ENCODE measurements around the gene PAQR5. TPM values are rescaled to one million over a fixed set of nuclear protein-coding genes. Genes with fewer than 3 reads are reported as not detected.

Gene PAQR5
- total RNA-seq, 1 donor from 2014 or later, result 1.7 TPM

DNA sequence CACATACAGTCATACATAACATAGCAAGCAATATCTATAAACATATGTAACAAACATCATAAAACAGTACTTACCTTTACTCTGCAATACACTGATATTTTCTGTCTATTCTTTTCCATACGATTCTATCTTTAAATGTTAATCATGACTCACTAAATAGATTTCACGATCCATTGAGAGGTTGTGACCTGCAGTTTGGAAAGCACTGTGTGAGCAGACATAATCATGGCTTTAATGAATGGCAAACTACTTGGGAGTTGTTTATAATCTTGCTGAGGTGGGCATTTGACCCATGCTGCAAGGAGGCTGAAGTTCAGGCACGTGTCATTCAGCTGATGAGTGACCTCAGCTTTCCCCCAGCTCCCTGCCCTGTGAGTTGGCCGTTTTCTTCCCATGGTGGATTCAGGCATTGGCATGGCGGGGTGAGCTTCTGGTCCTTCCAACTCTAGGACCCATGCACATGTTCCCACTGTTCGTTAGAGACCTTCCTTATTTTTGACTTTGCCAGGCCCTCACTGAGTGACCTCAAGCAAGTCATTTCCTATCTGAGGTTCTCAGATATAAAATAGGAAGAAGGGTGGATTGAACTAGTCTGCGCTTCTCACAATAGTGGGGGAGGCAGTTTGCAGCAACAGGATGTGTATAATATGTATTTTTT is 41.7 kb downstream of the PAQR5 start:
- intact Hi-C loops (cut with micrococcal nuclease), result no loop called here
- ATAC-seq (no peak), DNase-seq (no peak)

DNA sequence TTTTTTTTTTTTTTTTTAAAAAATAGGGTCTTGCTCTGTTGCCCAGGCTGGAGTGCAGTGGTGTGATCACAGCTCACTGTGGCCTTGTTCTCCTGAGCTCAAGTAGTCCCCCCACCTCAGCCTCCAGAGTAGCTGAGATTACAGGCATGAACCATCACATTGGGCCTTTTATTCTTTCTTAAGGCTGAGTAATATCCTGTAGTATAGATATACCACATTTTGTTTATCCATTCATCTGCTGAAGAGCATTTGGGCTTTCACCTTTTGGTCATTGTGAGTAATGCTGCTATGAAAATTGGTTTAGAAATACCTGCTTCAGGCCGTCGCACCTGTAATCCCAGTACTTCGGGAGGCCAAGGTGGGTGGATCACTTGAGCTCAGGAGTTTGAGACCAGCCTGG is 42.6 kb downstream of the PAQR5 start:
- no peak for DNase-seq
- no peak for ATAC-seq
- intact Hi-C loops (cut with micrococcal nuclease), result no loop called here

DNA sequence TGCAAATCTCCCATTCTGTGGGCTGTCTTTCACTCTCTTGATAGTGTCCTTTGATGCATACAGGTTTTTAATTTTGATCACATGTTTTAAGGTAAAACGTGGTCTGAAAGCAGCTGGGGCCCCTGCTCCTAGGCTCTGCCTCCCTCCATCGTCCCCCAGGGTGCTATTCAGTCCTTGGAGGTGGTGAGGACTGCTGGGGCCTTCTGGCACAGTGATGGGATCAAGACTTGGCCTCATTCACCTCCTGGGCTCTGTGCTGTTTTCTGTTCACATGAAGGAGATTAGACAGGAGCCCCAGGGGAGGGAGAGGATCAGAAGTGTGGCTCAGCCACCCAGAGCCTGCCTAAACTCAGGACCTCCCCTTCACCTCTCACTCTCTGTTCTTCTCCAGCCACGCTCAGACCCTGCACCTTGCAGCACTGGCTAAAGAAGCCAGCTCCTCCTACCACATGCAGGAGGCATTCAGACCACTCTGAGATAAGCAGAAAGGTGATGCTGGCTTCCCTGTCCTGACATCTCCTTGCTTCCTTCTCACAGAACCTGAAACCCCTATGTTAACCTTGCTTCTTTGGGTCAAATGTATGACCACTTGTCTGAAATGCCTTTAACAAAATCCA is 43.9 kb downstream of the PAQR5 start:
- ATAC-seq (no peak), DNase-seq (no peak)
- intact Hi-C loops (cut with micrococcal nuclease), result no loop called here

GRCh38 chr15:69343133-69343532 is 44.4 kb downstream of the PAQR5 start:
- ATAC-seq, result no peak
- intact Hi-C loops (cut with micrococcal nuclease), result no loop called here

GRCh38 chr15:69344238-69344637 is 45.5 kb downstream of the PAQR5 start:
- intact Hi-C loops (cut with micrococcal nuclease), result no loop called here
- ATAC-seq (no peak), DNase-seq (no peak)

More at GRCh38 chr15:69343133-69343532, 44.4 kb downstream of the PAQR5 start:
- DNase-seq, result no peak

DNA sequence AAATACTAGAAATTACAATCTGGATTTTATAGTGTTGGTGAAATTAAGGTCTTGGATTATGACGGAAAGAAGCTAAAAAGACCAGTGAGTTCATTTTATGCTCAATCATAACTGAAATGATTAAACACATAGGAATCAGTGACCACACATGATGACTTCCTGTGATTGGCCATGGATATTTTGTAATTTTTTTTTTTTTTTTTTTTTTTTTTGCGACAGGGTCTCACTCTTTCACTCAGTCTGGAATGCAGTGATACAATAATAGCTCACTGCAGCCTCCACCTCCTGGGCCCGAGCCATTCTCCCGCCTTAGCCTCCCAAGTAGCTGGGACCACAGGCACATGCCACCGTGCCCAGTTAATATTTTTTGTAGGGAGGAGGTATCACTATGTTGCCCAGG is 47.4 kb downstream of the PAQR5 start:
- intact Hi-C loops (cut with micrococcal nuclease), result no loop called here
- ATAC-seq (no peak), DNase-seq (no peak)

DNA sequence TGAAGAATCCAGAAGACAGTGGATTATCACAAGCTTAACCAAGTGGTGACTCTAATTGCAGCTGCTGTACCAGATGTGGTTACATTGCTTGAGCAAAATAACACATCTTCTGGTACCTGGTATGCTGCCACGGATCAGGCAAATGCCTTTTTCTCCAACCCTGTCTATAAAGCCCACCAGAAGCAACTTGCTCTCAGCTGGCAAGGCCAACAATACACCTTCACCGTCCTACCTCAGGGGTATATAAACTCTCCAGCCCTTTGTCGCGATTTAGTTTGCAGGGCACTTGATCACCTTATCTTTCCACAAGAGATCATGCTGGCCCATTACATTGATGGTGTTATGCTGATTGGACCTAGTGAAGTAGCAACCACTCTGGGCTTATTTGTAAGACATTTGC is 52.6 kb downstream of the PAQR5 start:
- intact Hi-C loops (cut with micrococcal nuclease), result no loop called here
- no peak for ATAC-seq
- DNase-seq, result no peak

- DNase-seq, result no peak
- peak; percentile 35 for ATAC-seq
- intact Hi-C loops (cut with micrococcal nuclease), result no loop called here
Measured at GRCh38 chr15:69351884-69352283, 53.2 kb downstream of the PAQR5 start.

DNA sequence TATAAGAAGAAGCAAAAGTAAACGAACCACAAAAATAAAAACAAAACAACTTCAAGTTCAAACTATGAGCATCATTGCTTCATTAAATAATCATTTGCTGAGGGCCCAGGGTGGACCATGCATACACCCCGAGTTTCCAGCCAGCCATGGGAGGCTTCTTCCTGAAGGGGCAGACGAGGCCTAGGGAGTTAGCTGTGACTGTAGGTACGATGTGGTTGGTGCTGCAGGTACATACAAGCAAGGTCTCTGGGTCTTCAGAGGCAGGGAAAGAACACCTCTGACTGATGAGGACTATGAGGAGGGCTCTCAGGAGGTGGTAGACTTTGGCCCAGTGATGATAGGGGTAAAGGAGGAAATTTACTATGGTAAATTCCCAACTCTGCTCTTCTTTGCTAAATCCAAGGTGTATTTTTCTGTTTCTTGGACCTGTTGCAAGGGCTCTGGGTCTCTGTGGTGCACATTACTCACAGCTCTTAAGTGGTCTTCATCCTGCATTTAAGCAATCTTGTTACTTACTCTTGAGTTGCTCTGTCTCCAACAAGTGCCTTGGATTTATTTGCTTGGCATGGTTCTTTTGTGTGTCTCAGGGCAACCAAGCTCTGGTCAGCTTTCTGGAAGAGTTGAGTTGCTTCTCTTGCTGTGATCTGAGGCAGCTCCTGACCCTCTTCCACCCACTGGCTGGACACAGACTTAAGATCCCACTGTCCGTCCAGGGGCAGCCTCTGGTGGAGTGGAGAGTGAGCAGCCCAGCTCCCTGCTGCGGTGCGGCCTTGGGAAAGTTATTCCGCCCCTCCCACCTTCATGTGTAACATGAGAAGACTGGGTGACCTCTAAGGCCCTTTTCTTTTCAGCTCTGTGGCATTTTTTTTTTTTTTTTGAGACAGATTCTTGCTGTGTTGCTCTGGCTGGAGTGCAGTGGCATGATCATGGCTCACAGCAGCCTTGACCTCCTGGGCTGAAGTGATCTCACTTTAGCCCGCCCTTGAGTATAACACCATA is 59.4 kb downstream of the PAQR5 start:
- ATAC-seq (no peak), DNase-seq (no peak)
- intact Hi-C loops (cut with micrococcal nuclease), result no loop called here

DNA sequence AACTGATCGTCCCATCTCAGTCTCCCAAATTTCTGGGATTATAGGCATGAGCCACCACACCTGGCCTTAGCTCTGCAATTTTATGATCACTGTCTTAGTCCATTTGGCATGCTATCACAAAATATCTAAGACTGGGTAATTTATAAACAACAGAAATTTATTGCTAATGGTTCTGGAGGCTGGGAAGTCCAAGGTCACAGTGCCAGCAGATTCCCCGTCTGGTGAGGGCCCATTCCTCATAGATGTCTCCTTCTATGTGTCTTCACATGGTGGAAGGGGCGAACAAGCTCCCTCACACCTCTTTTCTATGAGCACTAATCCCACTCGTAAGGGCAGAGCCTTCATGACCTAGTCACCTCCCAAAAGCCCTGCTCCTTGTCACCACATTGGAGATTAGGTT is 60.1 kb downstream of the PAQR5 start:
- intact Hi-C loops (cut with micrococcal nuclease), result no loop called here
- DNase-seq (no peak), ATAC-seq (no peak)

DNA sequence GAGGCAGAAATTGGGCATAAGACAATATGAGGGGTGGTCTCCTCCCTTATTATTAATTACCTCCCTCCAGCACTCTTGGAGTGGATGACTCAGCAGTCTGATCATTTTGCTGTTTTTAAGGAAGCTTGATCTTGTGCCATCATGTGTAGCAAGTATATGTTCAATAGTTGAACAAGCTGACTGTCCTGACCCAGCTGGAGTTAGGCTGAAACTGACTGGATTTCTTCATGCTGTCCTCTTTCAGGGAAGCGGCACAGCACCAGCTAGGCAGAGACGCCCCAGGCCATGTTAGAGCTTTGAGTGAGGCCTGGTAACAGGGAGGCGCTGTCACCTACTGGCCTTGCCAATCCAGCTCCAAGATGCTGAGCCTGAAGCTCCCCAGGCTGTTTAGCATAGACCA is 61.0 kb downstream of the PAQR5 start:
- ATAC-seq (no peak), DNase-seq (no peak)
- intact Hi-C loops (cut with micrococcal nuclease), result no loop called here

GRCh38 chr15:69360642-69361041 is 61.9 kb downstream of the PAQR5 start:
- DNase-seq (no peak), ATAC-seq (no peak)
- intact Hi-C loops (cut with micrococcal nuclease), result no loop called here

DNA sequence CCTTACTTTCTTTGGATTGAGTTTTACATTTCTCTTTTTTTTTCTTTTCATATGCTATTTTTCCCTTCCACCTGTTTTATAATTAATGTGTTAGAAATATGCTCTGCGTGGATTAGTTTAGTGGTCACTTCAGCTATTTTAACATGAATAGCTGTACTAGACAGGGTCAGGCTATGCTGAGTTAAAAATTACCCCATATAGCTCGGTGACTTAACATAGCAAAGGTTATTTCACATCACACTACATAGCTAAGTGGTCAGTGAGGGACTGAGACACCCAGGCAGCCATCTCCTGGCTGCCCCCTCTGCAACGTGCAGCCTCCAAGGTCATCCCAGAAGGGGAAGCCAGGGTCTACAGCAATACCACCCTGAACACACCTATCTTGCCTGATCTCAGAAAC is 68.5 kb downstream of the PAQR5 start:
- ATAC-seq (no peak), DNase-seq (no peak)
- intact Hi-C loops (cut with micrococcal nuclease), result no loop called here

- intact Hi-C loops (cut with micrococcal nuclease), result no loop called here
Measured at GRCh38 chr15:69369631-69370030, 70.9 kb downstream of the PAQR5 start.

GRCh38 chr15:69373406-69373805 is 74.7 kb downstream of the PAQR5 start:
- intact Hi-C loops (cut with micrococcal nuclease), result no loop called here
- ATAC-seq, result no peak
- DNase-seq, result no peak

More at GRCh38 chr15:69369631-69370030, 70.9 kb downstream of the PAQR5 start:
- no peak for ATAC-seq
- no peak for DNase-seq

DNA sequence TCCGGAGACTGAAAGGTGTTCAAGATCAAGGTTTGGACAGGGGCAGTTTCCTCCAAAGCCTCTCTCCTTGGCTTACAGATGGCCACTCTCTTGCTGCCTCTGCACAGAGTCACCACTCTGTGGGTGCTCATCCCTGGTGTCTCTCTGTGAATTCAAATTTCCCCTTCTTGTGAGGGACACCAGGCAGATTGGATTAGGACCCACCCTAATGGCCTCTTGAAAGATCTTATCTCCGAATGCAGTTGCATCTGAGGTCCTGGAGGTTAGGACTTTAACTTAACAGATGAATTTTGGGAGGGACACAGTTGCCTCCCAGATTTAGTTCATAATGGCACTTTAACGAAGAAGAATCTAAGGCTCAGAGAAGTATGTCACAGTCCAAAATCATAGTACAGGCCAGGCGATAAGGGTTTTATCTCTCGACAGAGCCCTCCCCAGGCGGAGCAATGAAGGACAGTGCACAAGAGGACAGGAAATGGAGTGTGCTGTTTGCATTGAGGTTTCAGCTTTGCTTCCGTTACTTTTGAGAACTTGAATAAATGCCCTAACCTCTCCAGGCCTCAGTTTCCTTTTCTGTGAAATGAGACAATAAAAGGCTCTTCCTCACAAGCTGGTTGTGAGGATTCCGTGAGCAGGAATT is 76.6 kb downstream of the PAQR5 start:
- DNase-seq (no peak), ATAC-seq (no peak)
- intact Hi-C loops (cut with micrococcal nuclease), result no loop called here

DNA sequence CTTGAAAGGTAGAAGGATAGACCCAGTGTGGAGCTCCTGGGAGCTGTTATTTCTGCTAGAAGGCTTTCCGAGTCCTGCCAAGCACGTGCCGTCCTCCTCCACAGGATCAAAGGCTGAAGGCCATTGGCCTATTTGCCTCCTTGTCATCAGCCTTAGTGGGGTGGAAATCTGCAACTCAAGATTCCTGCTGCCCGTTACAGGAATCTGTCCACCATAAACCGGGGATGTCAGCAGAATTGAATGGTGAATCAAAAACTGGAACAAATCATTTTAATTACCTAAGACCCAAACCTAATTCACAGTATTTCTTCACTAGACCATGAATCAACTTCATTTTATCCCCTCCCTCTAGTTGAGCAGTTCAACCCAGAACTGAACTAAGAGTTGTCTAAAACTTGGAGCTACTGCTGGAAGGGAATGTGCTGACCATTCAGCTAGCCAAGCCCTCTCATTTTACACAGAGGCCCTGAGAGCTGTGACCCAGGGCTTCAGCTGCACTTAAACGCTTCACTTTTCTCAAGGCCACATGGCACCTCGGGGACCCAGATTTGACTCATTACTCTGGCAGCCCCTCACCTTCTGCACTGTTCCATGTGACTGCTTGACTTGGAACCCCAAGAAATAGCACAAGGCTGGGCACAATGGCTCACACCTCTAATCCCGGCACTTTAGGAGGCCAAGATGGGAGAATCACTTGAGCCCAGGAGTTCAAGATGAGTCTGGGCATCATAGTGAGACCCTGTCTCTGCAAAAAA is 78.7 kb downstream of the PAQR5 start:
- no peak for ATAC-seq

GRCh38 chr15:69380100-69380725 is 81.5 kb downstream of the PAQR5 start:
- DNase-seq, result no peak
- intact Hi-C loops (cut with micrococcal nuclease), result no loop called here
- ATAC-seq, result no peak

More for the DNA sequence above, 78.7 kb downstream of the PAQR5 start:
- intact Hi-C loops (cut with micrococcal nuclease), result no loop called here
- no peak for DNase-seq

- ATAC-seq (no peak), DNase-seq (no peak)
- intact Hi-C loops (cut with micrococcal nuclease), result no loop called here
Measured at GRCh38 chr15:69380726-69381105, 82.0 kb downstream of the PAQR5 start.

Measured in left ventricle myocardium superior (tissue), 1 donor.